Measurements from ENCODE around the gene HOXA6.

Gene HOXA6

DNA sequence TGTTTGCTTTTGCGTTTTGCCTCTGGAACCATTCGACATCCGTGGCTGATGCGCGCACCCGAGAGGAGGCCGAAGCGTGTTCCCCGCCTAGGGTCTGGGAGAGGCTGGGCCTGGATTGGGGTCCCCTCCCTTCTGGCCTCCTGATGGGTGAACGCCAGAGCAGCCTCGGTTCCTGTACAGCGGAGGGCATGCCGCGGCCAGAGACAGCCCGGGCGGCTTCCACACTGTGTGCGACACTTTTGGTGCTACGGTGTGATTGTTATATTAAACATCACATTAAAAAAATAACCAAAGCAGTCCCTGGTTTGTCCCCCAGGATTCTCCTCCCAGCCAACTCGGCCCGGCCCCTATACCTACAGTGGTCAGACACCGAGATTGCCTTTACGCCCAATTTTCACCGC, 12.6 kb upstream of the HOXA6 start:
- Mint-ChIP-seq H3K4me3 (peak overlapping the region; percentile 84 to 95 (median 86)), H3K4me1 (peaks cover 29% of the 10 kb centered on the region), H3K36me3 (ENCODE audit: low read depth) (peaks cover 32% of the 10 kb centered on the region), H3K27ac (peak overlapping the region; percentile 97 to 100 (median 99)), H3K9me3 (no peaks in the 10 kb centered on the region), H3K27me3 (ENCODE audit: low read depth) (peaks cover 4% of the 10 kb centered on the region)
- TF ChIP-seq, protein P1, sequence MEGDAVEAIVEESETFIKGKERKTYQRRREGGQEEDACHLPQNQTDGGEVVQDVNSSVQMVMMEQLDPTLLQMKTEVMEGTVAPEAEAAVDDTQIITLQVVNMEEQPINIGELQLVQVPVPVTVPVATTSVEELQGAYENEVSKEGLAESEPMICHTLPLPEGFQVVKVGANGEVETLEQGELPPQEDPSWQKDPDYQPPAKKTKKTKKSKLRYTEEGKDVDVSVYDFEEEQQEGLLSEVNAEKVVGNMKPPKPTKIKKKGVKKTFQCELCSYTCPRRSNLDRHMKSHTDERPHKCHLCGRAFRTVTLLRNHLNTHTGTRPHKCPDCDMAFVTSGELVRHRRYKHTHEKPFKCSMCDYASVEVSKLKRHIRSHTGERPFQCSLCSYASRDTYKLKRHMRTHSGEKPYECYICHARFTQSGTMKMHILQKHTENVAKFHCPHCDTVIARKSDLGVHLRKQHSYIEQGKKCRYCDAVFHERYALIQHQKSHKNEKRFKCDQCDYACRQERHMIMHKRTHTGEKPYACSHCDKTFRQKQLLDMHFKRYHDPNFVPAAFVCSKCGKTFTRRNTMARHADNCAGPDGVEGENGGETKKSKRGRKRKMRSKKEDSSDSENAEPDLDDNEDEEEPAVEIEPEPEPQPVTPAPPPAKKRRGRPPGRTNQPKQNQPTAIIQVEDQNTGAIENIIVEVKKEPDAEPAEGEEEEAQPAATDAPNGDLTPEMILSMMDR (IDR thresholded peaks at IDR 0.05; ENCODE audit: unreplicated experiment in 3 of 3): no peak

DNA sequence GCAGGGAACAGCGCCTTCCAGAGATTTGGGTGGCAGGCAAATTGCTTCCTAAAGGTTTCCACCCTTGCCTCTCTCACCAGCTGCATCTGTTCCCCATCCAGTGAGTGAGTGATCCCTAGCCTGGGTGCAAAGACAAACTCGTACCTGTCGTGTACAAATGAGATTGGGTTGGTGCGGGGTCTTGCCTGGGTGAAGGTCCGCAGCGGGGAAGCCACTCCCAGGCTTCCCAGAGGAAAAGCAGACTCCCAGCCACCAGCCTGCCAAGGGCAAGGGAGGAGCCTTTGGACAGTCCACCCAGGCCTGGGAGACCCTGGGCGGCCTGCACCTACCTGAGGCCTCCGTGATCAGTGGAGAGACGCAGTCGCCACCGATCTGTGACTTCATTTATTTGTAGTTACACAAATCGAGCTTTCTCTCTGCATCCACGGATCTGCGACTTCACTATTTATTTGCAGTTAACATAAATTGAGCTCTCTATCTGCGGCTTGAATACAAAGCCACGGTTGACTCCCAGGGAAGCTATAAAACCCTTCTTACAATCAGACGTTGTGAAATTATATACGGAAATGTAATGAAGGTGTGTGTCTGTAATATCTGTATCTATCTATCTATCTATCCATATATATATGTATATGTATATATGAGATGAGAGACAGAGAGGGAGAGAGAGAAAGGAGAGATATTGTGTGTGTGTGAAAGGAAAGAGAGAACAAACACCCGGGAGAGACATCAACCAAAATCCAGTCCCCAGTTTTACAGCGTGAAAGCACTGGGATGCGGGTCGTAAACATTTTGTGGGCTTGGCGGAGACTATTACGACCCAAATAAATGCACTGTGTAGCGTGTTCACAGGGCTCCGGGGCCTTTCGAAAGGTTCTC, 11.9 kb upstream of the HOXA6 start:
- Mint-ChIP-seq H3K27me3 (ENCODE audit: low read depth) (peaks cover 4% of the 10 kb centered on the region), H3K36me3 (ENCODE audit: low read depth) (peaks cover 32% of the 10 kb centered on the region), H3K4me1 (peaks cover 34% of the 10 kb centered on the region), H3K9me3 (no peaks in the 10 kb centered on the region), H3K27ac (peak overlapping the region; percentile 97 to 100 (median 99)), H3K4me3 (peak overlapping the region; percentile 84 to 95 (median 86))
- TF ChIP-seq, protein P1 (IDR thresholded peaks at IDR 0.05; ENCODE audit: unreplicated experiment in 3 of 3): no peak

DNA sequence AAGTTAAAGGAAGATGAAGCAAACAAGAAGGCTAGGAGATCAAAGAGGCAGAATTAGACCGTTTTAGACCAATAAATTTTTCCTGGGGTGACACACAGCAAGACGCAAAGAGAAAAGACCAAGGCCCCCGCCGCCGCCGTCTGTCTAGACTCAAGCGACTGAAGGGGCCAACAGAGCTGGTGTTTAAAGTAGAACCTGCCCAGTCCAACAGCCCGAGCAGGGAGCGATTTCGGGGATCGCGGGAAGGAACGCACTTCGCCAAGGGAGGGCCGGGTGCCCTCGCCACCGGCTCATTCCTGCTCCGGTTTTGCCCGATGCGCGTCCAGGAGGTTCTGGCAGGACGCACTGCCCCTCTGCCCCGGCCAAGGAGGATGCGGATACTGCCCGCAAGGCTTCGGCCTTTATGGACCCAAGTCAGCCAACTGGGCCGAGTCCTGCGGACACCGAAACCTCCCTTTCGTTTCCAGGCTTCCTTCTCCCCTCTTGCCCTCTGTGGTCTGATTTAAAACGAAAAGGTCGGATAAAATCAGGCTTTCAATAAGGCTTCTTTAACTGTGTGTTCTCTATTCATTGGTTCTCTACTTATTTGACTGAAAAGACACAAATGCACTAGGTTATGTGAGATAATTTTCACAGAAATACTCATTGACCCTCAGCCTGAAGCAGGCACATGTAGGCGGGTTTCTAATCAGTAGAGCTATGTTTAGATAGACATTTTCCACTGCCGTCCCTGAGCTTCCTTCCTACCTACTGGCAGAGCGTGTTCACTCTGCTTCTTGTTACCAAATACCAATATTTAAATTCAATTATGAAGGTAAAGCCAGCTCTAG, 11.1 kb upstream of the HOXA6 start:
- Mint-ChIP-seq H3K4me3 (peak overlapping the region; percentile 84 to 95 (median 86)), H3K4me1 (peaks cover 43% of the 10 kb centered on the region), H3K27ac (peak overlapping the region; percentile 97 to 100 (median 99)), H3K9me3 (no peaks in the 10 kb centered on the region), H3K27me3 (ENCODE audit: low read depth) (peaks cover 4% of the 10 kb centered on the region), H3K36me3 (ENCODE audit: low read depth) (peaks cover 32% of the 10 kb centered on the region)
- TF ChIP-seq, protein P1 (IDR thresholded peaks at IDR 0.05; ENCODE audit: unreplicated experiment in 3 of 3): no peak

DNA sequence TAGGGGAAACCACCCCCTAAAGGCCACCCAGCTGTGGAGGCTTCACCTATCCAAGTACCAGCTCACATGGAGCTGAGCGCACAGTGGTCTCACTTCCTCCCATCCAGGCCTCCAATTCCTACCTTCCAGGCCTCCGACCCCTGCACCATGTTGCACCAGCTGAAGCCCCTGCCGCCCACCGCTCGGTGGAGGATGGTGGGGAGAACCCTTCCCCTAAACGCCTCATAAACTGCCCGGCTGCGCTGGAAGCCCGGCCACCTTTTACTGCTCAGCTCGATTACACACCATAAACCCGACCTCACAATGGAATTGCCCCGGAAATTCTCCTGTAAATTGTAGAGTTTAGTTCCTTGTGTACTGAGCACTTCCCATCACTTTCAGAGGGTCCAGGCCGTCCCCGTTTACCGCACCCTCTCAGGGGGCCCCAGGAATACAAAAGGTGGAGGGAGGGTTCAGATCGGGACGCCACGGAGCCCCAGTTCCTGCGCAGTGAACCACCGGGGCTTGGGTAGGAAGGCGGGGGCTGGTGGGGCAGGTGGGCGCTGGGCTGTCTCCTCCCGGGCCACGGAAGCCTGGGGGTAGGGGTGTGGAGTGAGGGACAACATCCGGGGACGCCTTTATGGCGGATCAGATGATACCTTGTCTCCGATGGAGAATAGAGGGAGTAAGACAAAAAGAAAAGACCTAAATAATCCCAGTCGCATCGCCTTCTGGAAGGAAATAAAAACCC, 10.3 kb upstream of the HOXA6 start:
- peaks cover 4% of the 10 kb centered on the region for H3K27me3 Mint-ChIP-seq (ENCODE audit: low read depth)
- H3K27ac Mint-ChIP-seq: peak overlapping the region; percentile 97 to 100 (median 99)
- peaks cover 49% of the 10 kb centered on the region for H3K4me1 Mint-ChIP-seq
- no peaks in the 10 kb centered on the region for H3K9me3 Mint-ChIP-seq
- H3K36me3 Mint-ChIP-seq (ENCODE audit: low read depth): peaks cover 26% of the 10 kb centered on the region
- peak overlapping the region; percentile 84 to 95 (median 86) for H3K4me3 Mint-ChIP-seq
- TF ChIP-seq, protein P1 (IDR thresholded peaks at IDR 0.05; ENCODE audit: unreplicated experiment in 3 of 3): no peak

DNA sequence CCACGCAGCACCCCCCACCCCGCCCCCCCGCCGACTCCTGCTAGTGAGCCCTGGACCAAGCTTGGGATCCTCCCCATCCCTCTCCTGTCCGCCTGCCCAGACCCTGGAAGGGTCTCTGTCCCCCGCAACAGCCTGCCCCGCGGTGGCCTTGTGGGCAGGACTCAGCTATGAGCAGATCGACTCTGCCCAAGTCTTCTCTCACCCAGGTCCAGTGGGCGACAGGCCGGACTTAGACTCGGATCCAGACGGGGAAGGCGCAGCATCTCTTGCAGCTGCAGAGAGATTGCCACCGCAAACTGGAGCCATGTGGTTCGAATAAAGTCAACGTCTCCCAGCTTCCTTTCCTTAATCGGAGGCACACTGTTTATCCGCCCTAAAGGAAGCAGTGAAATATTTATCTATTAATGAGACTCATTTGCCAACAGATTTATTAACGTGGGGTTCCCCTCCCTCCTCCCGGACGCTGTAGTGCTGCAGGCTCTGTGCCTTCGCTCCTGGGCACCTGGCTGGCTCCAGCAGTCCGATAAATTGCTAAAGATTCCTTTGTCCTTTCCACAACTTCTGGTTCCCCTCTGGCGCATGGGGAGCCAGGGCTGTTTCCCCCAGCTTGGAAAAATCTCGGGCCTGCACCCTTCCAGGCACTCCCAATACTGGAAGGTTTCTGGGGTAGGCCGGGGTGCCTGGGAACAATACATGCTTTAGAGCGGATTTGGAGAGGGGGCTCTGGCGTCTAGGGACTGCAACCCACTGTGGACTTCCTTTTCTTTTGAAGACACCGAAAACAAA, 9.5 kb upstream of the HOXA6 start:
- Mint-ChIP-seq H3K9me3 (no peaks in the 10 kb centered on the region), H3K36me3 (ENCODE audit: low read depth) (peaks cover 18% of the 10 kb centered on the region), H3K4me1 (peaks cover 50% of the 10 kb centered on the region), H3K27ac (peak overlapping the region; percentile 97 to 100 (median 99)), H3K4me3 (peak overlapping the region; percentile 84 to 95 (median 86)), H3K27me3 (ENCODE audit: low read depth) (peaks cover 4% of the 10 kb centered on the region)
- TF ChIP-seq, protein P1 (IDR thresholded peaks at IDR 0.05; ENCODE audit: unreplicated experiment in 3 of 3): no peak
